Skeletal muscle satellite cell (primary cell): Measurements from ENCODE around the gene MCRIP2.
A peak's percentile ranks its signal among the peaks of the same experiment; 100 is the strongest.

Source experiments
- H3K27me3 ChIP-seq: 2 replicates; pipeline ENCODE4 v1.7.0; 2013; ENCODE audit warnings: low read length; ENCODE audit not compliant: control insufficient read depth, insufficient read depth
- H3K36me3 ChIP-seq: 2 replicates; pipeline ENCODE4 v1.7.0; 2013; ENCODE audit warnings: mild to moderate bottlenecking, control low read depth, low read length; ENCODE audit not compliant: insufficient read depth
- H3K4me1 ChIP-seq: 2 replicates; pipeline ENCODE4 v1.7.0; 2013; ENCODE audit warnings: low read length; ENCODE audit not compliant: control insufficient read depth, insufficient read depth
- H3K4me2 ChIP-seq: 2 replicates; pipeline ENCODE4 v1.7.0; 2013; ENCODE audit warnings: mild to moderate bottlenecking, low read length
- H3K4me3 ChIP-seq: 2 replicates; pipeline ENCODE4 v1.7.0; 2013; ENCODE audit warnings: low read length
- H3K9ac ChIP-seq: 2 replicates; pipeline ENCODE4 v1.7.0; 2013; ENCODE audit warnings: mild to moderate bottlenecking, low read depth, low read length, moderate library complexity
- H3K9me3 ChIP-seq: replicated peaks from 2 replicates; pipeline ENCODE4 v1.7.0; 2013; ENCODE audit warnings: mild to moderate bottlenecking, control low read depth, low read length

The MCRIP2 gene

DNA sequence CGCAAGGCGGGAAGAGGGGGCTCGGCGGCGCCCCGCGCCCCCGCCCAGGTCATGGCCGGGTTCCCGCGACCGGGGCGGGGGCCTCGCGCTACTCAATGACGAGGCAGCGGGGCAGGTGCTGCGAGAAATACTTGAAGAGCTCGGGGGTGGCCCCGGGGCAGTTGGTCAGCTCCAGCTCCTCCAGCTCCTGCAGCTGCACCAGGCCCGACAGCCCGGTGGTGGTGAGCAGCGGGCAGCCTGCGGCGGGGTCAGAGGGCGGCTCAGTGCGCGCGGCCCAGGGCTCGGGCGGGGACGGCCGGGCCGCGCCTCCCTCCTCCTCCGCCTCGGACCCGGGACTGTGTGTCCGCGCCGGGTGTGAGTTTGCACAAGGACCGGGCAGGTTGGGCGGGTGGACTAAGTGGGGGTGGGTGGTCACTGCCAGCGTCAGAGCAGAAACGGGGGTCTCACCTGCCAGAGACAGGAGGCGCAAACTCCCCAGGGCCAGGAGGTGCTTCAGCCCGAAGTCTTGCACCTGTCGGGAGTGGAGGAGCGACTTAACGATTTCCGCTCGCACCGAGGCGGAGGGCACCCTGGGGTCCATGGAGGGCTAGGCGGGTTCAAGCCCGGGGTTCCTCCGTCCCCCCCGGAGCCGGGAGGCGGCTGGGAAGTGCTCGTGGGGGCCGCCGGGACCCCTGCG is 52.7 kb downstream of the MCRIP2 start:
- H3K27me3 ChIP-seq = peaks cover 45% of the 10 kb centered on the region
- no peak overlapping the region for H3K9ac ChIP-seq
- no peaks in the 10 kb centered on the region for H3K9me3 ChIP-seq
- H3K4me1 ChIP-seq = peaks cover 8% of the 10 kb centered on the region
- H3K36me3 ChIP-seq = no peaks in the 10 kb centered on the region
- H3K4me2 ChIP-seq = no peak overlapping the region
- H3K4me3 ChIP-seq = no peak overlapping the region

- no peaks in the 10 kb centered on the region for H3K36me3 ChIP-seq
- no peaks in the 10 kb centered on the region for H3K9me3 ChIP-seq
- H3K4me3 ChIP-seq = no peak overlapping the region
- peaks cover 3% of the 10 kb centered on the region for H3K4me1 ChIP-seq
- H3K9ac ChIP-seq = no peak overlapping the region
- peaks cover 48% of the 10 kb centered on the region for H3K27me3 ChIP-seq
- no peak overlapping the region for H3K4me2 ChIP-seq
Measured at GRCh38 chr16:694863-695354, 53.3 kb downstream of the MCRIP2 start.

DNA sequence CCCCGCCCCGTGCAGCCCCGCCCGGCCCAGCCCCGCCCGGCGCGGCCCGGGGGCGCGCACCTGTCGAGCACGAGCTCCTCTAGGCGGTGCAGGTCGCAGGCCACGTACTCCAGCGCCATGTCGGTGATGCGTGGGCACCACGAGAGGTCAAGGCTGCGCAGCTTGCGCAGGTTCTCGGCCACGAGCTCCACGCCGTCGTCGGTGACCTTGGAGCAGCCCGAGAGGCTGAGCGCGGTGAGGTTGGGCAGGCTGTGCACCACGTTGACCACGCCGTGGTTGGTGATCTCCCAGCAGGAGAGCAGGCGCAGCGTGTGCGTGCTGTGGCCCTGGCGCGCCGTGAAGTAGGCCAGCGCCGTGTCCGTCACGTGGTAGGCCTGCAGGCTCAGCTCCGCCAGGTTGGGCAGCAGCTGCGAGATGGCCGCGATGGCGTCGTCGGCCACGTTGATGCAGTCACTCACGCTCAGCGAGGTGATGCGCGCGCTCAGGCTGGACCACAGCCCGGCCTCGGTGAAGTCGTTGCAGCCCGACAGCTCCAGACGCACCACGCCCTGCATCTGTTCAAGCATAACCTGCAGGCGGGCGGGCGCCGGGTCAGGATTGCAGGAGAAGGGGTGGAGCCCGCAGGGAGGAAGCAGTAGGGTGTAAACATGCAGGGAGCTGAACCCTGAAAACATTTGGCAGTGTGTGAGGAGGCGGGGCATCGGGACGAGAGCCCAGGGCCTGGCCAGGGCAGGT is 53.9 kb downstream of the MCRIP2 start:
- no peaks in the 10 kb centered on the region for H3K36me3 ChIP-seq
- peak overlapping the region; percentile 27 for H3K4me2 ChIP-seq
- peaks cover 54% of the 10 kb centered on the region for H3K27me3 ChIP-seq
- peaks cover 1% of the 10 kb centered on the region for H3K4me1 ChIP-seq
- H3K9me3 ChIP-seq = no peaks in the 10 kb centered on the region
- H3K9ac ChIP-seq = no peak overlapping the region
- no peak overlapping the region for H3K4me3 ChIP-seq
